Measurements from ENCODE around the gene WFDC12.
"Not testable (repeated sequence)": the region's sequence is repeated elsewhere in the genome, so short reads cannot be mapped to it uniquely, and the experiment has no call there.

The WFDC12 gene

GRCh38 chr20:45124365-45124764, at the start of gene WFDC12:
Gene WFDC12, minus strand, starts transcription at chr20:45124465. Its CDS starts 18 bp downstream, at chr20:45124447.
- no peak for DNase-seq (ENCODE audit: low read depth)

- DNase-seq (ENCODE audit: low read depth) = no peak
These were observed 49.3 kb upstream of the WFDC12 start for GRCh38 chr20:45173522-45173921.

- DNase-seq (ENCODE audit: low read depth) = no peak
These were observed 40.6 kb upstream of the WFDC12 start for GRCh38 chr20:45164906-45165305.

- DNase-seq (ENCODE audit: low read depth) = no peak
These were observed 39.0 kb upstream of the WFDC12 start for GRCh38 chr20:45163083-45163803.

GRCh38 chr20:45157962-45158361, 33.7 kb upstream of the WFDC12 start:
- no peak for DNase-seq (ENCODE audit: low read depth)

GRCh38 chr20:45156713-45157112, 32.4 kb upstream of the WFDC12 start:
- no peak for DNase-seq (ENCODE audit: low read depth)

GRCh38 chr20:45154794-45155193, 30.5 kb upstream of the WFDC12 start:
- not testable (repeated sequence) for DNase-seq (ENCODE audit: low read depth)

- no peak for DNase-seq (ENCODE audit: low read depth)
These were observed 29.9 kb upstream of the WFDC12 start for GRCh38 chr20:45154183-45154582.

- no peak for DNase-seq (ENCODE audit: low read depth)
These were observed 29.5 kb upstream of the WFDC12 start for GRCh38 chr20:45153752-45154151.

- DNase-seq (ENCODE audit: low read depth) = no peak
These were observed 28.9 kb upstream of the WFDC12 start for GRCh38 chr20:45153147-45153546.

GRCh38 chr20:45152405-45152804, 28.1 kb upstream of the WFDC12 start:
- no peak for DNase-seq (ENCODE audit: low read depth)

- DNase-seq (ENCODE audit: low read depth) = no peak
These were observed 24.8 kb upstream of the WFDC12 start for GRCh38 chr20:45149062-45149461.

GRCh38 chr20:45140836-45141235, 16.6 kb upstream of the WFDC12 start:
- no peak for DNase-seq (ENCODE audit: low read depth)

GRCh38 chr20:45139733-45140375, 15.6 kb upstream of the WFDC12 start:
- not testable (repeated sequence) for DNase-seq (ENCODE audit: low read depth)

- DNase-seq (ENCODE audit: low read depth) = no peak
These were observed 14.5 kb upstream of the WFDC12 start for GRCh38 chr20:45138561-45139300.

GRCh38 chr20:45136911-45137310, 12.6 kb upstream of the WFDC12 start:
- DNase-seq (ENCODE audit: low read depth) = no peak

- no peak for DNase-seq (ENCODE audit: low read depth)
These were observed 3.8 kb upstream of the WFDC12 start for GRCh38 chr20:45128099-45128498.

GRCh38 chr20:45121388-45121787, 2.9 kb downstream of the WFDC12 start:
- DNase-seq (ENCODE audit: low read depth) = no peak

- DNase-seq (ENCODE audit: low read depth) = no peak
These were observed 4.6 kb downstream of the WFDC12 start for GRCh38 chr20:45119556-45120266.

GRCh38 chr20:45118028-45118427, 6.2 kb downstream of the WFDC12 start:
- no peak for DNase-seq (ENCODE audit: low read depth)

- no peak for DNase-seq (ENCODE audit: low read depth)
These were observed 6.7 kb downstream of the WFDC12 start for GRCh38 chr20:45117581-45117980.

GRCh38 chr20:45115829-45116228, 8.4 kb downstream of the WFDC12 start:
- DNase-seq (ENCODE audit: low read depth) = no peak
